Left renal pelvis (tissue), 4 donors: Measurements from ENCODE around the gene BRMS1L. TPM values are rescaled to one million over a fixed set of nuclear protein-coding genes. Genes with fewer than 3 reads are reported as not detected.
"Not testable (repeated sequence)": the region's sequence is repeated elsewhere in the genome, so short reads cannot be mapped to it uniquely, and the experiment has no call there.

Source experiments
- DNase-seq, 4 donors: peaks; one replicate each; pipeline ENCODE4 v3.0.0-alpha.2; 2013; ENCODE audit warnings: low read depth in 4 of 4, low spot score in 3 of 4
- polyA plus RNA-seq, 4 donors: library from polyadenylated mRNA; unstranded; fragments of 120-200 nt; gene quantifications; one replicate each; pipeline ENCODE4 v1.2.1, GENCODE V29; 2013; ENCODE audit not compliant: insufficient read length in 4 of 4

The BRMS1L gene
- polyA plus RNA-seq, 4 donors, result 18.2 to 23.7 (median 19.5) TPM

- DNase-seq, result no peak
Observed at GRCh38 chr14:35821564-35822411, 4.3 kb upstream of the BRMS1L start.

GRCh38 chr14:35822501-35822900, 3.6 kb upstream of the BRMS1L start:
- no peak for DNase-seq

DNA sequence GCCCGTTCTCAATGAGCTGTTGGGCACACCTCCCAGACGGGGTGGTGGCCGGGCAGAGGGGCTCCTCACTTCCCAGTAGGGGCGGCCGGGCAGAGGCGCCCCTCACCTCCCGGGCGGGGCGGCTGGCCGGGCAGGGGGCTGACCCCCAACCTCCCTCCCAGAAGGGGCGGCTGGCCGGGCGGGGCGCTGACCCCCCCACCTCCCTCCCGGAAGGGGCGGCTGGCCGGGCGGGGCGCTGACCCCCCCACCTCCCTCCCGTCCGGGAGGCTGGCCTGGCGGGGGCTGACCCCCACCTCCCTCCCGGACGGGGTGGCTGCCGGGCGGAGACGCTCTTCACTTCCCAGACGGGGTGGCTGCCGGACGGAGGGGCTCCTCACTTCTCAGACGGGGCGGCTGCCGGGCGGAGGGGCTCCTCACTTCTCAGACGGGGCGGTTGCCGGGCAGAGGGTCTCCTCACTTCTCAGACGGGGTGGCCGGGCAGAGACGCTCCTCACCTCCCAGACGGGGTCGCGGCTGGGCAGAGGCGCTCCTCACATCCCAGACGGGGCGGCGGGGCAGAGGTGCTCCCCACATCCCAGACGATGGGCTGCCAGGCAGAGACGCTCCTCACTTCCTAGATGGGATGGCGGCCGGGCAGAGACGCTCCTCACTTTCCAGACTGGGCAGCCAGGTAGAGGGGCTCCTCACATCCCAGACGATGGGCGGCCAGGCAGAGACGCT, 1.5 kb upstream of the BRMS1L start:
- DNase-seq, result not testable (repeated sequence)

DNA sequence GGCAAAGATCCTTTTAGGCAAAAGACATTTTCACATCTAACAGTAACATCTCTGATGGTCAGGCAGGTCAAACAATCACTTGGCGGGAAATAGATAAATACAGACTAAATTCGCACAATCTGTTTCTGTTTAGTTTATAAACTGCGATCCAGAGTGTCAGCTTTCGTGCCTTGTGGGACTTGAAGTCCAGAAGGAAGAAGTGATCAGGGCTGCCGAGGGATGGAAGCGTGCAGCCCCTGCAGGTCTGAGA, 245 bp upstream of the BRMS1L start:
- DNase-seq, result no peak

DNA sequence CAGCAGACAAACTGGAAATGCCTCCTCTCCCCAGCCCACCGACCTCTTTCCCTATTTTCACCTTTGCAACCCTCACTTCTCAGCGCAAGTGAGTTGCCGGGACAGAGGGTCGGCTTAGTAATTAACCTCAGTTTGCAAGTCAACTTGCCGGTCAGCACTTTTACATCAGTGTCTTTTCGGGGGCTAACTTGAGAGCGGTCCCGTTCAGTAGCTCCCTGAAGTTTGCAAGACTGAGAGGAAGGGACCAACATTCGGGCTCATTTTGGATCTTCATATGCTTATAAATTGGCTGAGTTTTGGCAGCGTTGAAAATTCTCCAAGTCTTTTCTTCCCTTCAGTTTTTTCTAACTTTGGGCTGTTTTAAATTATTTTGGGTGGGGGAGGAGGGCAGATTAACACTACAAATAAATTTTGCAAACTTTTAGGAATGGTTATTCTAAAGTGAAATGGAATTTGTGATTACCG, 846 bp downstream of the BRMS1L start:
- DNase-seq, result no peak

- DNase-seq, result no peak
Observed at GRCh38 chr14:35827678-35828472, 1.7 kb downstream of the BRMS1L start.

GRCh38 chr14:35829449-35829848, 3.3 kb downstream of the BRMS1L start:
- DNase-seq, result no peak

DNA sequence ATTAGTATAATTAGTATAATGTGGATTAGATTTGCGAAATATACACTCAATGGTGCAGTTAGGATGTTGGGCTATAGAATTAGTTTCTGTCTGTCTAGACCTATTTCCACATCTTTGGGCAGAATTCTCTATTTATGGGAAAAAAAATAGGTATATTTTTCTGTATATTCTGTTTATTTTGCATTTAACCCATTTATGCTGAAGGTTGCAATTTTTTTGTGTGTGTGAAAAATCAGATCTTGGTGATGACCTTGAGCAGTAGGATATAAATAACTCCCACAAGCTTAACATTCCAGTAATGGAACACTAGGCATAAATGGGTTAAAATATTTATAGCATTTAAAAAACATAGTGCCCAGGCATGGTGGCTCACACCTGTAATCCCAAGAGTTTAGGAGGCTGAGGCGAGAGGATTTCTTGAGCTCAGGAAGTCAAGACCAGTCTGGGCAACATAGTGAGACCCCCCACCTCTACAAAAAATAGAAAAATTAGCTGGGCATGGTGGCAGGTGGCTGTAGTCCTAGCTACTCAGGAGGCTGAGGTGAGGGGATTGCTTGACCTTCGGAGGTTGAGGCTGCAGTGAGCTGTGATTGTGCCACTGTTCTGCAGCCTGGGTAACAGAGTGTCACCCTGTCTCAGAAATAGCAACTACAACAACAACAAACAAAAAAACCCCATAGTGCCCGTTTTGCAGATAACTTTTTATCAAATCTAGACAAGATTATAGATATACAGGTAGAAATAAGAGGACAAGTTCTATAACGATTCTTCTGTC, 9.3 kb downstream of the BRMS1L start:
- no peak for DNase-seq

DNA sequence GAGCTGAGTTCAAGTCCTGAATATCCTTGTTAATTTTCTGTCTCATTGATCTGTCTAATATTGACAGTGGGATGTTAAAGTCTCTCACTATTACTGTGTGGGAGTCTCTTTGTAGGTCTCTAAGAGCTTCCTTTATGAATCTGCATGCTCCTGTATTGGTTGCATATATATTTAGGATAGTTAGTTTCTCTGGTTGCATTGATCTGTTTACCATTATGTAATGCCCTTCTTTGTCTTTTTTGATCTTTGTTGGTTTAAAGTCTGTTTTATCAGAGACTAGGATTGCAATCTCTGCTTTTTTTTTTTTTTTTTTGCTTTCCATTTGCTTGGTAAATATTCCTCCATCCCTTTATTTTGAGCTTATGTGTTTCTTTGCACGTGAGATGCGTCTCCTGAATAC, 15.6 kb downstream of the BRMS1L start:
- not testable (repeated sequence) for DNase-seq

GRCh38 chr14:35842245-35842644, 16.1 kb downstream of the BRMS1L start:
- not testable (repeated sequence) for DNase-seq

- DNase-seq, result no peak
Observed at GRCh38 chr14:35844494-35844893, 18.4 kb downstream of the BRMS1L start.

DNA sequence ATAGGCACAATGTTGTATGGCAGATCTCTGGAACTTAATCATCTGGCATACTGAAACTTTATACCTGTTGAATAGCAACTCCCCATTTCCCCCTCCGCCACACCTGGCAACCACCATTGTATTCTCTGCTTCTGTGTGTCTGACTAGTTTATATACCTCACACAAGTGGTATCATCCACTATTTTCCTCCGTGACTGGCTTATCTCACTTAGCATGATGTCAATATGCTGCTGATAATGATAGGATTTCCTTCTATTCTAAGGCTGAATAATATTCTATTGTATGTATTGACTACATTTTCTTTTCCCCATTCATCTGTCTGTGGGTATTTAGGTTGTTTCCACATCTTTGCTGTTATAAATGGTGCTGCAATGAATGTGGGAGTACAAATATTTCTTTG, 21.5 kb downstream of the BRMS1L start:
- DNase-seq, result no peak

DNA sequence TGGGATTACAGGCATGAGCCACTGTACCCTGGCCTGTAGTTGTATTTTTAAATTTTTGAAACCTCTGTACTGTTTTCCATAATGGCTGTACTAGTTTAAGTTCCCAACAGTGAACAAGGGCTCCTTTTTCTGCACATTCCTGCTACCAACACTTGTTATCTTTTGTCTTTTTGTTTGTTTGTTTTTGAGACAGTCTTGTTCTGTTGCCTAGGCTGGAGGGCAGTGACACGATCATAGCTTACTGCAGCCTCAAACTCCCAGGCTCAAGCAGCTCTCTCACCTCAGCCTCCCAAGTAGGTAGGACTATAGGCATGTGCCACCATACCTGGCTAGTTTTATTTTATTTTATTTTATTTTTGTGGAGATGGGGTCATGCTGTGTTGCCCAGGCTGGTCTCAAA, 23.0 kb downstream of the BRMS1L start:
- DNase-seq, result no peak

- no peak for DNase-seq
Observed at GRCh38 chr14:35851823-35852222, 25.7 kb downstream of the BRMS1L start.

GRCh38 chr14:35853225-35853624, 27.1 kb downstream of the BRMS1L start:
- no peak for DNase-seq

DNA sequence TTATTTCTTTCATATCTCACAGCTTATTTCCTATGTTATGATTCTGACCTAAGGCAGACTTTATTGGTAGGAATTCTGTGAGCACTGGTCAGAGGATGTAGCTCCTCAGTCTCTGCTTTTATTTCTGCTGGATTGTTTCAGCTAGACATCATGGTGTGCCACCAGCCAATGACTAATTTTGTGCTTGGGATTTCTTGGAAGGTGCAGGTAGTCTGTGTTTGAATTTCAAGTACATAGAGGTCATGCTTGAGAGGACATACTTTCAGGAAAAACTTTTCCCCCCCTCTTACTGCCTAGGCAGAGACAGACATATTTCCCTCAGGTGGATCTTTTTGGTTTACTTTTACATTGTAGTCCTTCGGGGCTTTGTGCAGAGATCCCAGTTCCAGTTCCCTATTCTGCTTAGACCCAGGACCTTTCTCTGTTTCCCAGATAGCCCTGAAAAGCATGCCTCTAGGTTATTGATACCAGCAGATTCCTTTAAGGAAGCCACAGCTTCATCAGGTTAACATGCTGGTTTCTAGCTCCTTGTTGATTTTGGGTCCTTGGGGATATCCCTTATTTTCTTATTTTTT, 28.6 kb downstream of the BRMS1L start:
- no peak for DNase-seq

DNA sequence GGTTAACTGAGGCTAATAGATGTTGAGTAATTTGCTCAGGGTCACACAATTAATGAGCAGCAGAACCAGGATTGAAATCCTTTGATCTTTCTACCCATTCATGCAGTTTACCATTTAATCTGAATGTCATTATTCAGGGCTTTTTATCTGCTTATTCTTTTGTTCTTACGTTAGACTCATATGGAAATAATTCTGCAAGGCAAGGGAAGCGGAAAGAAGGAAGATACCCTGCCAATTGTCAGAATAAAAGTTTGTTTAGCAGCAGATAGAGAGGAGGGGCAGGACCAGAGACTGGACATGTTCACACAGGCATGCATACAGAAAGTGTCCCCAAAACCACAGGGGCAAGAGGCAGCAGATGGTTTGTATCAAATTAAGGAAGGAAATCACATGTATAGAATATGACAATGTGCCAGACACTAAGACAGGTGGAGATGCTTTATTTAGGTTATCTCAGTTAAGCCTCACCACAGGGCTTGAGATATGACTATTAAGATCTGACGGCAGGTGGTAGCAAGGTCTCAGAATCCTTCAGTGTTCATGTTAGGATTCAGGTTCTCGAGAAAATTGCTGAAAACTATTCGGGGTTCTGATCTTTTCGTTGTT, 29.8 kb downstream of the BRMS1L start:
- no peak for DNase-seq

DNA sequence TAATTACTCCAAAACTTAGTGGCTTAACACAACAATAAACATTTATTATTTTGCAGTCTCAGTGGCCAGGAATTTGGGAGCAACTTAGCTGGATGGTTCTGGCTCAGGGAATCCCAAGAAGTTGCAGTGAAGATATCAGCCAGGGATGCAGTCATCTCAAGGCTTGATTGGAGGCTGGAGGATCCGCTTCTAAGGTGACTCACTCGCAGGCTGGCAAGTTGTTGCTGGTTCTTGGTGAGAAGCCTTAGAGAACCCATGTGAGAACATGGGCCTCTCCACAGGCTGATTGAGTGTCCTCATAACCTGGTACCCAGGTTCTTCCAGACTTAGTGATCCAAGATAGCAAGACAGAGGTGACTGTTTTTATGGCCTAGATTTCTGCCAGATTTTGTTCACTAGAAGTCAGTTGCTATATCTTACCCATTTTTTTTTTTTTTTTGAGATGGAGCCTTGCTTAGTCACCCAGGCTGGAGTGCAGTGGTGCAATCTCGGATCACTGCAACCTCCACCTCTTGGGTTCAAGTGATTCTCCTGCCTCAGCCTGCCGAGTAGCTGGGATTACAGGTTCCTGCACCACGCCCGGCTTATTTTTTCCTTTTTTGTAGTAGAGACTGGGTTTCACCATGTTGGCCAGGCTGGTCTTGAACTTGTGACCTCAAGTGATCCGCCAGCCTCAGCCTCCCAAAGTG, 32.5 kb downstream of the BRMS1L start:
- DNase-seq, result no peak

DNA sequence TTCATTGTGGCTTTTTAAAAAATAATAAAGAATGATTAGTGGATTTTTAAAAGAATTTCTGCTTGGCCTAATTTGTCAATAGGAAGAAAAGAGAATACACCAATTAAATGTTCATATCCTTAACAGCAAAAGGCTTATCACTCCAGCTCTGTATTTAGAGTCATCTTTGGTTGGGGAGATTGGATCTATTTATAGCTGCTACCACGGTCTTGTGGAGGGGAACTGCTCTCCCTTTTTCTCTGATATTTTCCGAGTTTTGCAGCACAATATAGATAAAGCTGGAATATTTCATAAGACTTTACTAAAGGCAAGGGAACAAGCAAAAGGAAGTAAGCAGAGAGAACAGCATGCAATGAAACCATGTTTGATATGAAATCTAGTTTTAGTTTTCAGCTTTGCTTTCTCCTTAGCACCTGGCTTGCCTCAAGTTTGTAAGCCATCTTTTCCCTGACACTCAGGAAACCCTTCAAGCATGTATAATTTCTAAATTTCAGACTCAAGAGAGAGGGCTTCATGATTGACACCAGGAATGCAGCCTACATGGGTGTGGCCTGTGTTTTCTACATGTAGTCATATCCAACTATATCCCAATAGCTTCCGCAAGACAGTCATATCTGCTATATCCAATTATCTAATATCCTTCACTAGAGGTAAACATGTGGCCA, 35.2 kb downstream of the BRMS1L start:
- DNase-seq, result no peak
